ENCODE data around the gene ZBTB20.
"Not testable (repeated sequence)": the region's sequence is repeated elsewhere in the genome, so short reads cannot be mapped to it uniquely, and the experiment has no call there.

Gene ZBTB20

GRCh38 chr3:114706591-114707232 lies 440.4 kb downstream of the ZBTB20 start:
- no peak for DNase-seq

- DNase-seq: no peak
Measured at GRCh38 chr3:114700637-114701234, 446.4 kb downstream of the ZBTB20 start.

- no peak for DNase-seq
Measured at GRCh38 chr3:114698146-114699105, 448.7 kb downstream of the ZBTB20 start.

DNA sequence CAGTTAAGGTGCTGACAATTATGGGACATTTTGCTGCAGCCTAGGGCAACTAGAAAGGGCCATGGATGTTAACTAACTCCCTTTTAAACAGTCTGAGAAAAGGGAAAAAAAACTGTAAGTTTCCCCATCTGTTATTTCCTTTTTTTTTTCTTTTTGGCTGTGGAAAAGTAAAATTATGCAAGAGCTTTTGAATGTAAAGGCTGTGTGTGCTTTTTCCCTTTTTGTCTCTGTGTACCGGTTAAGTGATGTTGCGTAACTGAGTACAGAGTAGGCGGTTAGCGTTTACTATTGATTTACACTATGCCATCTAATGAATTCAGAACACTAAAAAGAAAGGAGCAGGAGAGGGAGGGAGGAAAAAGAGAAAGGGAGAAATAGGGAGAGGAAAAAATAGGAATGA lies 449.7 kb downstream of the ZBTB20 start:
- no peak for DNase-seq

- DNase-seq: no peak
Measured at GRCh38 chr3:114694251-114694650, 452.8 kb downstream of the ZBTB20 start.

- DNase-seq: no peak
Measured at GRCh38 chr3:114691871-114692270, 455.2 kb downstream of the ZBTB20 start.

- no peak for DNase-seq
Measured at GRCh38 chr3:114690911-114691310, 456.2 kb downstream of the ZBTB20 start.

DNA sequence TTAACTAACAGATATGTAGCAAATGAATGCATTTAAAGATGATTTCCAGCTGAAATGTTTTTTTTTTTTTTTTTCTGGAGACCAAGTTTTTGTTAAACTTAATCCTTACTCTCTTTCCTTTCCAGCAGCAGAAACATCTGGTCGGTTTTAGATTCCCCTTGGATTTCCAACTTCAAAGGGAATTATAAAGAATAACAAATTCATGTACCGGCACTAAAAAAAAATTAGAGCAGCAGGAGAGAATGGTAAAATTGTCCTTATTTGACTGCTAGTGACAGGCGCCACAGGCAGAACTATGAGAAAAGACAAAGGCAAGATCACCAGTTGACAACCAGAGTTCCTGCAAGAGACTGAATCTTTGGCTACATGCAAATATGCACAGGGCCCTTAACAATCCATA lies 459.9 kb downstream of the ZBTB20 start:
- DNase-seq: no peak

DNA sequence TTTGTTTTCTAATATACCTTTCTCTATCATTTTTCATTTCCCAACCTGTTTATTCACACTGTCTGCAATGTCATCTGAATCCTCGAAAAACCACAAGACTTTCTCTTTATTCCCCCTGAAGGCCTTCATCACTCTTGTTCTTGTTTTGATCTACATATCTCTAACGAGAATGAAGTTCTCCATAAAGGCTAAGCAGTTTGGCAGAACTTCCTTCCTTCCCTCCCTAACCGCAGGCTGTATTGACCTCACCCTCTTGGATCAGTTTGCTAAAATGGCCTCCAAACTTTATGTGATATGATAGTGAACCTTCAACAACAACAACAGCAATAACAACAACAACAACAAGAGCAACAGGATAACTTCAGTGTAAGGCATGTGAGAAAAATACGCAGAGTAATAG lies 460.5 kb downstream of the ZBTB20 start:
- DNase-seq: no peak

DNA sequence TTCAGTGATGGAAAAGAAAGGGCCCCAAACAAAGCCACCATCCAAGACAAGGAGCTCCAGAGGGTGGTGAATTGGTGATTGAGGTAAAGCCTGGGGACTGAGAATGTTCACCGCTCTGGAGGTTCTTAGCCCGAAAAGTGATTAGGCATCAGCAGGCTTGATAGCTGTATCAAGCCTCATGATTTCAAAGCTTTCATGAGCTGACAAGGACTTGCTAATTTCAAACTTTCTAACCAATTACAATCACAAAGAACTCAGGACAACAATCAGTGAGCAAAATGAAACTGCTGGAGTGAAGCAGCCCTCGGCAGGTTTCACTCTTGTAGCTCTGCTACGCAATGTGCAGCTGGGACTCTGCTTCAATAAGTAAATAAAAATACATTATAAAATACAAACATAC lies 461.9 kb downstream of the ZBTB20 start:
- DNase-seq: no peak

DNA sequence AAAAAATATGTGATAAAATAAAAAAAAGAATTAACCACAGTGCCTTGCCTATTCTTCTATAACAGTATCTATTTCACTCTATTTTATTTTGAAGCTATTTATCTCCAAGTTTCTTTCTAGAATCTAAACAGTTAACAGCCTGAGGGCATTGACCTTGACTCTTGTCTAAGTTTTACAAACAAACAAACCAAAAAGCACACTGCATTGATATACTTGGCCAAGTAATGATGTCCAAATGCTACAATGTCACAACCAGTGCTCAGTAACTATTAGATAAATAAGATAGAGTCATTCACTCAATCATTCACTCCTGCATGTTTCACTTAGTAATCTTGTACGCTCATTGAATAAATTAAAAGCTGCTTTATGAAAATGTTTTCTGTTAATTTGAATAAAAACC lies 466.8 kb downstream of the ZBTB20 start:
- DNase-seq: no peak

DNA sequence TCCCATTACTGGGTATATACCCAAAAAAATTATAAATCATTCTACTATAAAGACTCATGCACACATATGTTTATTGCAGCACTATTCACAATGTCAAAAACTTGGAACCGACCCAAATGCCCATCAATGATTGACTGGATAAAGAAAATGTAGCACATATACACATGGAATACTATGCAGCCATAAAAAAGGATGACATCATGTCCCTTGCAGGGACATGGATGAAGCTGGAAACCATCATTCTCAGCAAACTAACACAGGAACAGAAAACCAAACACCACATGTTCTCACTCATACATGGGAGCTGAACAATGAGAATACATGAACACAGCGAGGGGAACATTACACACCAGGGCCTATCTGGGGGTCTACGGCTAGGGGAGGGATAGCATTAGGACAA lies 467.3 kb downstream of the ZBTB20 start:
- DNase-seq: not testable (repeated sequence)

DNA sequence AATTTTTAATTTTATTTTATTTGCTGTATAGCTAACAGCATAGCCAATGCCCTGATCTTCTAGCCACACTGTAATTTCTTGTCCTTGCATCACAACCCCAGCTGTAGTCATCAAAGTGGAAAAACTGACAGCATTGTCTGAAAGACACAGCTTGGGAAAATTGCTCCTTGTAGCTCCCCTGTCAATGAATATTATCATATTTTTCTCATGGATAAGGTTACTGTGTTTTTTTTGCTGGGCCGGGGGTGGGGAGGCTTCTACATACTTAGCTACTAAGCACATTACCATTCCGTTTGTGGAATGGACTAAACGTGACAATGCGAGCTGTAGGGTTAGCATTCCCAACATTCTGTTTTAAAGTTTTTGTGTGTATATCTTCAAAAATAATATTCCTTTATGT lies 472.0 kb downstream of the ZBTB20 start:
- no peak for DNase-seq

GRCh38 chr3:114674036-114674435 lies 473.1 kb downstream of the ZBTB20 start:
- DNase-seq: no peak

GRCh38 chr3:114673481-114673880 lies 473.6 kb downstream of the ZBTB20 start:
- DNase-seq: no peak

GRCh38 chr3:114672692-114673447 lies 474.2 kb downstream of the ZBTB20 start:
- DNase-seq: no peak

DNA sequence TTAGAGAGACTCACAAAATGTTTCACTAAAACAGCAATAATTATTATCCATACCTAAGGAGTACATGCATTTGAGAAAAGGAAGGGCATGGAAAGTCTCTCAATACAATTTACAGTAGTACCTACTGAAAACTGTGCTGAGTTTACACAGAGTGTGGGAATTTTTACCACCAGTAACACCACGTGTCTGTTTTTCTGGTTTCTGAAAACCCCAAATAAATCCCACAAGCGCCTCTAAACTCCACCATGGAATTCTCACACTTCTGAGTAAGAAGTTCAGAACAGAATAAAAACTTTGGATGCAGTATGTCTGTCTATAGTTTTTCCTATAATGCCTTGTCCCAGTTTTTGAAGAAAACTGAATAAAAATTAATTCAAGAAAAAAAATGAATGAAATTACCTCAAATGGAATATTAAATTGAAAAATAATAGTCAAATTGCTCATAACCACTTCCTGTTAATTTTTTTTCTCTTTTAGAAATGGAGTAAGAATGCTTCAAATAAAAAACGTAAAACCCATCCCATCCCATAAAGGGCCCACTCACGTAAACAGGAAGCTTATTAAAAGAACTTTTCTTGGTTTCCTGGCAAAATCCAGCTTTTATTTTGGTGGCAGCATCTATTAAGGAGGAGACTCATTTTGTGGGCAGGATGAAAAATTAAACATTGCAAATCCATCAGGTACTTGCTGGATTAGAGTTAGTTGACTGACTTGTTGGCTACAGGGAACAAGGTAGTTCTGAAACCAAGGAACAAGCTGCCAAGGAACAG lies 475.2 kb downstream of the ZBTB20 start:
- no peak for DNase-seq

DNA sequence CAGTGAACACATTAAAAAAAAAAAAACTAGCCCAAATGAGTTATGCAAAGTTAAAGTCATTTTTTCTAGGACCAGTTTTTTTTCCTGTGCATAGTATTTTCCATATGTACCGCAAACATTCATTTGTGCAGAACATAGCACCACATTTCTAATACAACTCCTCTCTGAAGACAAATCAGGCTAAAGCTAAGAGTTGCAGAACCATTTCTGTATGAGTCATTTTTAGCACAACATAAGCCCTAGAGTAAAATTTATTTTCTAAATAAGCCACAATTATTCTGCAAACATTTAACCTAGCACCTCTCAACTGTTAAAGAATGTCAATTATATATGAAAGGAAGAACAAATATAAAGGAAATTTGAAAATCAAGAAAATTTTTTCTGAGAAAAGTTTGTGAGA lies 477.5 kb downstream of the ZBTB20 start:
- DNase-seq: no peak

GRCh38 chr3:114668099-114668498 lies 479.0 kb downstream of the ZBTB20 start:
- DNase-seq: no peak

DNA sequence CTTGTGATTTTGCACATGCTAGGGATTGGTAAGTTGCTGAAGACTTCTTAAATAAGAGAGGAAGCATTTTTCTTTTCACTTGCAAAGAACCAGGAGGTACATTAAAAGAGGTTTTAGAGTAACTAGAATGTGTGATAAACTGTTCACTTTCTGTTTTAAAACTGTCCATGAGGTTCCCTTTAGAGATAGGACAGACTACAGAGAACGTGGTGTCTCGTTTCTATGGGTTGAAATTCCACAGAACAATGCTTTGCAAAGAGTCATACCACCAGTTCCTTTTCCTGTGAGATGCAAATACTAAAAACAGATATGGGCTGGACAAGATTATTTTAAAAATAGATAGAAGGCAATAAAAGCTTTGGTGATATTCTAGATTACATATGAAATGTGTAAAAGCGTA lies 480.5 kb downstream of the ZBTB20 start:
- no peak for DNase-seq

DNA sequence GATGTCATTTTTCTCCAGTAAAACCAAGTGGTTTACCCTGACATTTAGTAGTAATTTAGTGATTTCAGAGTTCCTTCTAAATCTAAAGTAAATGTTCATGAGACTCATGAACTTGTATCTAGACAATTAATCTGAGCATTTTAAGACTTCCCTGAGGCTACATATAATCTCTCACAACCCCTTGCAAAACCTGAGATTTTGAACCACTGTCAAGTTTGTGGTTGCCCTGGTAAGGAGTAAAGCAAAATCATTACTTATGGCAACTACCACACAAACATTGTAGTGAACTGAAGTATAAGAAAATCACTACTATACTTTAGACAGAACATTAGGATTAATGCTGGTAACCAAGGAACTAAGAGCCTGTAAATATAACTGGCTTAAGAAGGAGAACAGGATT lies 483.1 kb downstream of the ZBTB20 start:
- no peak for DNase-seq

DNA sequence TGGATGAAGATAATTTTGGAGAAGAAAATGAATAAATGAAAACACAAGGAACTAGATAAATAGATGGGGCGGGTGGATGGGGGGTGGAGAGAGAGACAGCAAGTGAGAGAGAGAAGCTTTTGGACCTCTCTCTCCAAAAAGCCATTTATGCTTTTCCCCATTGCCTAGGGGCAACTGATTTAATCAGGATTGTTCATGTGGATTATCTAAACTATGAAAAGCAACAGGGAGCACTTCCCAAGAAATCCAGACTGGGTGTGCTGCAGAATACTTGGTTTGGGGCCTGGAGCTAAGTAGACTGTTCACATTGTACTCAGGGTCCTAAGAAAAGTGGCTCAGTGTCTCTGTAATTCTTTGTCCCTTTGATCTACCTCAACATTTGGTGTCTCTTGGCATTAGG lies 486.3 kb downstream of the ZBTB20 start:
- DNase-seq: no peak
